ENCODE results near the gene RGL1.

Gene RGL1

DNA sequence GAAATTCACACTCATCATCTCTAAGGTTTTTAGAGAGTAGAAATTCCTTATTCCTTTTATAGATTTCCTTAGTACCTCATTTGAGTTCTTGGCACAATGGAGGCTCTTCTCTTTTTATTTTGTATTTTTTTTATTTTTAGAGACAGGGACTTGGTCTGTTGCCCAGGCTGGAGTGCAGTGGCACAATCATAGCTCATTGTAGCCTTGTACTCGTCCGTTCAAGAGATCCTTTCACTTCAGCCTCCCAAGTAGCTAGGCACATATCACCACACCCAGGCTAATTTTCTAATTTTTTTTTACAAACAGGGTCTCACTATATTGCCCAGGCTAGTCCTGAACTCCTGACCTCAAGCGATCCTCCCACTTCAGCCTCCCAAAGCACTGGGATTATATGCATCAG is 29.6 kb downstream of the RGL1 start:
- TF ChIP-seq, protein P1, sequence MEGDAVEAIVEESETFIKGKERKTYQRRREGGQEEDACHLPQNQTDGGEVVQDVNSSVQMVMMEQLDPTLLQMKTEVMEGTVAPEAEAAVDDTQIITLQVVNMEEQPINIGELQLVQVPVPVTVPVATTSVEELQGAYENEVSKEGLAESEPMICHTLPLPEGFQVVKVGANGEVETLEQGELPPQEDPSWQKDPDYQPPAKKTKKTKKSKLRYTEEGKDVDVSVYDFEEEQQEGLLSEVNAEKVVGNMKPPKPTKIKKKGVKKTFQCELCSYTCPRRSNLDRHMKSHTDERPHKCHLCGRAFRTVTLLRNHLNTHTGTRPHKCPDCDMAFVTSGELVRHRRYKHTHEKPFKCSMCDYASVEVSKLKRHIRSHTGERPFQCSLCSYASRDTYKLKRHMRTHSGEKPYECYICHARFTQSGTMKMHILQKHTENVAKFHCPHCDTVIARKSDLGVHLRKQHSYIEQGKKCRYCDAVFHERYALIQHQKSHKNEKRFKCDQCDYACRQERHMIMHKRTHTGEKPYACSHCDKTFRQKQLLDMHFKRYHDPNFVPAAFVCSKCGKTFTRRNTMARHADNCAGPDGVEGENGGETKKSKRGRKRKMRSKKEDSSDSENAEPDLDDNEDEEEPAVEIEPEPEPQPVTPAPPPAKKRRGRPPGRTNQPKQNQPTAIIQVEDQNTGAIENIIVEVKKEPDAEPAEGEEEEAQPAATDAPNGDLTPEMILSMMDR (IDR thresholded peaks at IDR 0.05; ENCODE audit: low read depth, low read length), result no peak
- H3K4me3 ChIP-seq (ENCODE audit: low read depth, low read length), result no peak overlapping the region

DNA sequence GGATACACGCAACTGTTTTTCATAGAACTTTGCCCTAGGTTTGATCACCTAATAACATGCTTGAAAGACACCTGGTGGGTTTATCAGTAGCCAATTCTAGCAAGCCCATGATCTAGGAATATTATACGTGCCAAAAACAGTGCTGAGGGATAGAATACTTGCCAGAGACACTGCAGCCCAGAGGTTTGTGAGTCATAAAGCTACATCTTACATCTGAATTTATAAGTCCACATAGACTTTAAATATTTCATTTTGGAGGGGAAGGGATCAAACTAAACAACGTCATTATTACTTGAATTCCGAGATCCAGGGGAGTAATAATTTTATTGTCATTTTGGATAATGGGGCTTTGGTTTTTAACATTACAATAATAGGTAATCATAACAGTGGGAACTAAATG is 31.7 kb downstream of the RGL1 start:
- no peak overlapping the region for H3K4me3 ChIP-seq (ENCODE audit: low read depth, low read length)
- TF ChIP-seq, protein P1 (IDR thresholded peaks at IDR 0.05; ENCODE audit: low read depth, low read length), result no peak

DNA sequence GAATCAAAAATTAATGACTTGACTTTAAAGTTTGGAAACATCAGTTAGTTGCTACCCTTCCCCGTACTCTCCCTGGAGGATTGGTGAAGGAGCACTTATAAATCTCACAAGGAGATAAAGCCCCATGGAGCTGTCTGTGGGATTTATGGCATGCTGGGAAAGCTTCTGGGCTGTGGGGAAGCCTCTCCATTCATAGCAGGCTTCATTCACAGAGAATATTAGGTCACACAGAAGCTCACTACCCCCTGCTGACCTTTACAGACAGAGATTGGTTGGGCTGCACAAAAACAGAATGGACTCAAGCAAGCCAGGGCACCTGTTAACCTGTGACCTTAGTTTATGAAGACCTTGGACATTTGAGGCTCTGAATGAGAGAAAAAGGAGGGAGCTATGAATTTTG is 32.1 kb downstream of the RGL1 start:
- TF ChIP-seq, protein P1 (IDR thresholded peaks at IDR 0.05; ENCODE audit: low read depth, low read length), result no peak
- H3K4me3 ChIP-seq (ENCODE audit: low read depth, low read length), result no peak overlapping the region

DNA sequence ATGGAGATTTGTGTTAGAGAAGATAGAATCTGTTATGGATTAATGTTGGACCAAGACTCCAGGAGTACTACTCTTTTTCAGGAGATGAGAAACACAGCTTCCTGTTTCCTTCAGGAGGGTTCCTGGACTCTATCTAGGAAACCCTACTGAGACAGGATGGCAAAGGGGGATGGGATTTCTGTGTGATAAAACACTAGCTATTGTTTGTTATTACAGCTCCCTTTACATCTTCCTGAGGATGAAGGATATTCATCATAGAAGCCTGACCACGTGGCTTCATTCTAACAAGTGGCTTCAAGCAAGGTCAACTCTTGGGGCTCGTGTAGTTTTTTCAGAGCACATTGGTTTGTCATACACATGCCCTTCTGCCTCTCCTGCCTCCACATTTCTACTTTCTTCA is 33.3 kb downstream of the RGL1 start:
- TF ChIP-seq, protein P1 (IDR thresholded peaks at IDR 0.05; ENCODE audit: low read depth, low read length), result no peak
- H3K4me3 ChIP-seq (ENCODE audit: low read depth, low read length), result no peak overlapping the region

DNA sequence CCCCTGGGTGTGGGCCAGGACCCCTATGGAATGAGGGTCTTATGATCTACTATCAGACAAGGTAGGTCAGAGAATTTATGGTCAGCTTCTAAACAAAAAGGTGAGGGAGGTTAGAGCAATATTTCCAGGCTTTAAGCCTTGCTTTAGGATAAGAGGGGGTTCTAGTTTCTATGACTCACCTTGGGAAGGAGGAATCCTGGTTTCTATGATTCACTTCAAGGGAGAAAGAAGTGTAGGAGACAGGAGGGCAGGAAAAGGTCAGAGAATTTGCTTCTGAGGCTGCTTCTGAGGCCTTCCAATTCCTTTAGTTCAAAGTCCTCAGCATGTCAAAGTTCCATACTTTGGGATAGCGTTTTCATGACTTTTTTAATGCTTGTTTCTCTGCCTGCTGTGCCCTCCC is 35.2 kb downstream of the RGL1 start:
- H3K4me3 ChIP-seq (ENCODE audit: low read depth, low read length), result no peak overlapping the region
- TF ChIP-seq, protein P1 (IDR thresholded peaks at IDR 0.05; ENCODE audit: low read depth, low read length), result no peak

DNA sequence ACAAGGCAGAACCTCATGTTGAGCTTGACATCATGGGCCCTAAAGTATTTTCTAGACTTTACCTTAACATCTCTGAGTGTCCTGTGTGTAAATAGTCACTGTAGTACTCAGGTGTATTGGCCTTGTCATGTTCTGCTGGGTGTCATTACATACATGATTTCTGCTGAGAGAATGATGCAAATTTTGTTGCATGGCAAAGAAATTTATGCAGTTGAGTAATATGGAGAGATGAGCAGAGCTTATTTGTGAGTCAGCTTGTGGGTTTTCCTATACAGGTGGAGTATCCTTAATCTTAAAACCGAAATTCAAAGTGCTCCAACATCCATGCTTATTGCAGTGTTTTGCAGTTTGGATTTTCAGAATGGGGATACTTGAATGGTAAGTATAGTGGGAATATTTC is 36.6 kb downstream of the RGL1 start:
- H3K4me3 ChIP-seq (ENCODE audit: low read depth, low read length), result no peak overlapping the region
- TF ChIP-seq, protein P1 (IDR thresholded peaks at IDR 0.05; ENCODE audit: low read depth, low read length), result no peak

DNA sequence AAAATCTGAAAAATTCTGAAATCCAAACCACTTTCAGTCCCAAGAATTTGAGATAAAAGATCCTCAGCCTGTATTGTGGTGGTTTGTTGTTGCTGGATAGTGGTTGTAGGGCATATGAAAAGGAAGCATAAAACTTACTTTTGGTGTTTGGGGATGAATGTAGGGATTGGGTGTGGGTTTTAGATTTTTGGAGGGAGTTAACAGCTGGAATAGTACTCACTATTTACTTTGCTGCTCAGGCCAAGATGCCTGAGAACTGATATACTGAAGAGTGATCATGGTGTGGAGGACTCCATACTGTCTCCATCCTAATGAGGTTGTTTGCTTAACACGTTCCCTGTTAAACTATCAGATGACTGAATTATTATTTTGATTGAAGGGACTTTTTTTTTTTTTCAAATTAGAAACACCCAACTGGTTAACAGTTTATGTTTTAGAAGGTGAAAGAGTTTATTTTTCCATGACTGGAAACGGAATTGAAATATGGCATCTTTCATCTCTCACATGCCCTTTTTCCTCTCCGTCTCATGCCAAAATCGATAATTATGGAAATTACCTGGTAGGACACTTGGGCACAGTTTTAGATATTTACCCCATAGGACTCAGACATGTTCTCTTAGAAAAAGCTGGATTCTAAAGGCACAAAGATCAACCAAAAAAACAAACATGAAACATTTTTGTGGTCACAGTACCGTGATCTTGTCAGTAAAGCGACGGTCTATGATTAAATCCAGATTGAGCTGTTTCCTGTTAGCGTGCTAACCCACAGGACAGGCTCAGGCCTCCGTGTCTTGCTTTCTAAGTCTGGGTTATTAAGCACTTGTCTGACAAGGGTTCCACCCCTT is 37.3 kb downstream of the RGL1 start:
- no peak overlapping the region; the same call in 1 of the 2 replicates for H3K4me3 ChIP-seq (ENCODE audit: low read depth, low read length)
- TF ChIP-seq, protein P1 (IDR thresholded peaks at IDR 0.05; ENCODE audit: low read depth, low read length), result no peak

All from WI38 (cell line).